Measurements from ENCODE around the gene A4GALT. TPM values are rescaled to one million over a fixed set of nuclear protein-coding genes. Genes with fewer than 3 reads are reported as not detected.

The A4GALT gene
- total RNA-seq, 1 donor from 2014 or later = 12.7 TPM

DNA sequence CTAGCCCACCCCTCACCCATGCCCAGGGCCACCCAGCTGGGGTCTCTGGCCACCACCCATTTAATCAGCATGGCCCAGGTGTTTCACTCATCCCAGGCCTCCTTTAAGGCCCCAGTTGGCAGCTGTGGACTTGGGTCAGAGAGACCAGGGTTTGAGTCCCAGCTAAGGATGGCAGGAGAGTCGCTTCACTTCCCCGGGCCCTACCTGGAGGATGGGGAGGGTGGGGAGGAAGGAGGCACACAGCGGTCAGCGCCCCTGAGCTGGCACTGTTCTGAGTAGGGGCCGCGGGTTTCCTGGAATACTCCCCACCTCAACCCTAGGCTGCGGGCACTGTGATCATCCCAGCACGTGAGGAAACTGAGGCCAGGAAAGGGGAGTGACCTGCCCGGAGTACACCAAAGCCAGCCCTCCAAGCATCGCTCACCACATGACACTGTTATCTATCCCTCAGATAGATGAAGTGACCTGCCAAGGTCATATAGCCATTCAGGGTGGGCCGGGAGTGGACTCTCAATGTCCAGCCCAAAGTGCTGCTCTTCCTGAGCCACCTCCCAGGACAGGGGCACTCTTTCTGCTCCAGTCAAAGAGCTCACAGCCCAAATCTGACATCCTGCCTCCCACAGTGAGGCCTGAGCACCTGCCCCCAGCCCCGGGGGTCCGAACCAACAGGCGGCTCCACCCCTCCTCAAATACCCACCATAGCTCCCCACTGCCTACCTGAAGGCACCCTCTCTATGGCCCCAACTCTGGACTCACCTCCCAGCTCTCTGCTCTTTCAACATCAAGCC, 76.8 kb downstream of the A4GALT start:
- TF ChIP-seq, protein P1, sequence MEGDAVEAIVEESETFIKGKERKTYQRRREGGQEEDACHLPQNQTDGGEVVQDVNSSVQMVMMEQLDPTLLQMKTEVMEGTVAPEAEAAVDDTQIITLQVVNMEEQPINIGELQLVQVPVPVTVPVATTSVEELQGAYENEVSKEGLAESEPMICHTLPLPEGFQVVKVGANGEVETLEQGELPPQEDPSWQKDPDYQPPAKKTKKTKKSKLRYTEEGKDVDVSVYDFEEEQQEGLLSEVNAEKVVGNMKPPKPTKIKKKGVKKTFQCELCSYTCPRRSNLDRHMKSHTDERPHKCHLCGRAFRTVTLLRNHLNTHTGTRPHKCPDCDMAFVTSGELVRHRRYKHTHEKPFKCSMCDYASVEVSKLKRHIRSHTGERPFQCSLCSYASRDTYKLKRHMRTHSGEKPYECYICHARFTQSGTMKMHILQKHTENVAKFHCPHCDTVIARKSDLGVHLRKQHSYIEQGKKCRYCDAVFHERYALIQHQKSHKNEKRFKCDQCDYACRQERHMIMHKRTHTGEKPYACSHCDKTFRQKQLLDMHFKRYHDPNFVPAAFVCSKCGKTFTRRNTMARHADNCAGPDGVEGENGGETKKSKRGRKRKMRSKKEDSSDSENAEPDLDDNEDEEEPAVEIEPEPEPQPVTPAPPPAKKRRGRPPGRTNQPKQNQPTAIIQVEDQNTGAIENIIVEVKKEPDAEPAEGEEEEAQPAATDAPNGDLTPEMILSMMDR (IDR thresholded peaks at IDR 0.05; ENCODE audit: insufficient read depth, low read length, poor library complexity, severe bottlenecking) = no peak
- Histone ChIP-seq H3K27me3 (ENCODE audit: control insufficient read depth, insufficient read depth, low read length) (no peaks in the 10 kb centered on the region), H3K4me3 (ENCODE audit: low read depth, low read length) (no peak overlapping the region), H3K36me3 (ENCODE audit: control insufficient read depth, insufficient read depth, low read length) (no peaks in the 10 kb centered on the region)
- no peak for DNase-seq (ENCODE audit: low read depth)

DNA sequence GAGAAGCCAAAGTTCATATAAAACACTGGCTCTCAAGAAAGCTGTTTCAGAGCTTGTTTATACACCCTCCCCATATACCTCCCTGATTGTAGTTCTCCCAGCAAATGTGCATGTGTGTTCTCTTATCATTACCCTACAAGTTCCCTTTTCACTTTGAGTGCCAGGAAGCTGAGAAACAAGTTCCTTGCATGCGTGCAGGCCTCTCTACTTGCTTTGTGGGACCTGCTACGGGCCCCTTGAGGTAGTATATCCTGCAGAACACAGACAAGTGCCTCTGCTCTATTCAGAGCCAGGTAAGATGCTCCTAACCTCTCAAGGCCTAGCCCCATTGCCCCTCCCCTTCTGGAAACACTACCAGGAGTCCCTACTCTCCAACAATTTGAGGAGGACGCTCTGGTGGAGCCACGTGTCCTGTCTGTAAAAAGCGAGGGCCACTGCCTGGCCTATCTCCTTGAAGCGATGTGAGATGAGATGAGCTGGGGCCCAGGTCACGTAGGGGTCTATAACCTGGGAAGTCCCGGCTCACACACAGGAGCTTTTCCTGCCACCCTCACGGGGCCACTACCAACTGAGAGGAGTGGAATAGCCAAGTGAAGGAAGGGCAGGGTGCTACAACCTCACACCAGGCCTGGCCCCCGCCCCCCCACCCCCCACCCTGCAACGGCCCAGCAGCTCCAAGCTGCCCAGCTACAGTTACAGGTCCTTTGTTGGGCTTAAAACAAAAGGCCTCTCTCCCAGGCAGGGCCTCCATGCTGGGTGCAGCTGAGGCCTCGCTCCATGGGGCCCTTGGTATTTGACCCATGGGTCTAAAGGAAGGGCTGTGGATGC, 77.7 kb downstream of the A4GALT start:
- TF ChIP-seq, protein P1 (IDR thresholded peaks at IDR 0.05; ENCODE audit: insufficient read depth, low read length, poor library complexity, severe bottlenecking) = no peak
- DNase-seq (ENCODE audit: low read depth) = no peak
- H3K4me3 ChIP-seq (ENCODE audit: low read depth, low read length) = no peak overlapping the region
- H3K27me3 ChIP-seq (ENCODE audit: control insufficient read depth, insufficient read depth, low read length) = no peaks in the 10 kb centered on the region
- H3K36me3 ChIP-seq (ENCODE audit: control insufficient read depth, insufficient read depth, low read length) = no peaks in the 10 kb centered on the region

Other genes starting within 250 kb of the A4GALT start
- gene RRP7A, start 201.1 kb downstream of the A4GALT start, total RNA-seq = 29.5 and 38.6 TPM in 2 replicates
- gene SERHL2, start 166.9 kb downstream of the A4GALT start, total RNA-seq = 0.27 and 2.0 TPM in 2 replicates
- 29.7 and 34.7 TPM in 2 replicates for gene POLDIP3, start 106.0 kb downstream of the A4GALT start, total RNA-seq
- not detected in 2 replicates for gene ATP5MGL, start 80.3 kb downstream of the A4GALT start, total RNA-seq
- 85.0 and 116 TPM in 2 replicates for gene CYB5R3, start 71.5 kb downstream of the A4GALT start, total RNA-seq
- 58.7 and 62.0 TPM in 2 replicates for gene ARFGAP3, start 136.4 kb upstream of the A4GALT start, total RNA-seq